Suppressor macrophage treated with lipopolysaccharide for 4 hours (primary cell): Measurements from ENCODE around the gene STARD13.

Experiments used
- DNase-seq: peaks from one replicate; pipeline ENCODE4 v3.0.0-alpha.2; 2020

Gene STARD13

GRCh38 chr13:33110713-33111413, 174.7 kb downstream of the STARD13 start:
- peak; percentile 47 for DNase-seq

DNA sequence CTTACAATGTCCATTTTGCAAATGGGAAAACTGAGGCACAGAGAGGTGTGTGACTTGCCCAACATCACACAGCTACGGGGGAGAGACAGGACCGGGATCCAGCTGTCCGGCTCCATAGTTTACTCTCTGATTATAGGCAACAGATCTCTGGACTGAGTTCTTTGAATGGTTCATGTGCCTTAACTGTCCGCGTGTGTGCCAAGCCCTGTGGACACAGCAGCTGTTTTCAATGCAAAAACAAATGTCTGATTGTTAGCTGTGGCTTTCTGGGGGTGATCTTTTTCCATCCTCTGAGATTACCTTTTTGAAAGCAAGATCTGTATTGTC, 175.2 kb downstream of the STARD13 start:
- no peak for DNase-seq

GRCh38 chr13:33109801-33110200, 175.8 kb downstream of the STARD13 start:
- DNase-seq: no peak

DNA sequence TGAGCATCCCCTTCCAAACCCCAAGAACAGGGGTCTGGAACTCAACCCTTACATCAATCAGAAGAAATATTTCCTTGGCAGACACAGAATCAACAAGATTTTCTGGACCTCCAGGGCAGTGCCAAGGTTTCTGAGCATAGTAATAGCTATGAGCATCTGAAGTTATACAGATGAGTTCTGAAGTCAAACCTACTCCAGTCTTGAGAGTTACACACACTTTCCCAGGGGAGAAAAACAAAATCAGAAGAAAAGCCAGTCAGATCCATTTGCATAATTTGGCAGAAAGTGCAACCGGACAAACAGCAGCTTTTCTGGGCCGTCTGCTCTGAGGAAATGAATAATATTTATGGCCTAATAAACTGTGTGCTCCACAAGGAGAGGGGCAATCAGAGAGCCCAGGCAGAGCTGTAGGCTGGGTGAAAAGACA, 176.3 kb downstream of the STARD13 start:
- no peak for DNase-seq

DNA sequence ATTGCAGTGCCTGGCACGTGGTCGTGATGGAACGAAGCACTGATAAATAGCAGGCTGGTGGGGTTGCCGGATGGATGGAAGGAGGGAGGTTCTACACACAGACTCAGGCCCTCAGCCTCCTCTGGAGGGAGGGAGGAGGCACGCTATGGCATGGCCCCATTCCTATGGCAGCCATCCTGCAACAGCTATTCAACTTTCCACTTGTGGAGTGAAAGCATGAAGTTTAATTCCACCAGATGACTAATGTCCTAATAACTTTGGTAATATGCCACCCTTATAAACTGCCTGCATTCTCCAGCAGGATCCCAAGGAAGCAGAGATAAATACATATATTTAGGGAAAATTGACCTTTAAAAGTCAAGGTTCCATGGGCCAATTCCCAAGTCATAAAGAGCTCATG, 176.9 kb downstream of the STARD13 start:
- no peak for DNase-seq

DNA sequence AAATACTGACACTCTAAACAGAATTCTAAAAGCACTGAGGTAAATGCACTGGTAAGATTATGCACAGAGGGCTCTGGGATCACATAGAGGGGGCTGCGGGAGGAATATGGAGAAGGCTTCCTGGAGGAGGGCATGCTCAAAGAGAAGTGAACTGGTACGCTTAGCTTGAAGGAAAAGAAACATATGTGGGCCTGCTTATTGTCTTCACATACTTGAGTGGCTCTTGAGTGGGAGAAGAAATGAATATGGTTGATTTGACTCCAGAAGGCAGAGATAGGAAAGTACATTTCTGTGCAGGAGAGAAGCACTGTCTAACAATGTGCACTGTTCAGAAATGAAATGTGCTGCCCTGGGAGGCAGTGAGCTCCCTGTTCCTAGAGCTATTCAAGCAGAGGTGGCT, 178.2 kb downstream of the STARD13 start:
- no peak for DNase-seq

GRCh38 chr13:33106656-33107360, 178.7 kb downstream of the STARD13 start:
- DNase-seq: no peak

DNA sequence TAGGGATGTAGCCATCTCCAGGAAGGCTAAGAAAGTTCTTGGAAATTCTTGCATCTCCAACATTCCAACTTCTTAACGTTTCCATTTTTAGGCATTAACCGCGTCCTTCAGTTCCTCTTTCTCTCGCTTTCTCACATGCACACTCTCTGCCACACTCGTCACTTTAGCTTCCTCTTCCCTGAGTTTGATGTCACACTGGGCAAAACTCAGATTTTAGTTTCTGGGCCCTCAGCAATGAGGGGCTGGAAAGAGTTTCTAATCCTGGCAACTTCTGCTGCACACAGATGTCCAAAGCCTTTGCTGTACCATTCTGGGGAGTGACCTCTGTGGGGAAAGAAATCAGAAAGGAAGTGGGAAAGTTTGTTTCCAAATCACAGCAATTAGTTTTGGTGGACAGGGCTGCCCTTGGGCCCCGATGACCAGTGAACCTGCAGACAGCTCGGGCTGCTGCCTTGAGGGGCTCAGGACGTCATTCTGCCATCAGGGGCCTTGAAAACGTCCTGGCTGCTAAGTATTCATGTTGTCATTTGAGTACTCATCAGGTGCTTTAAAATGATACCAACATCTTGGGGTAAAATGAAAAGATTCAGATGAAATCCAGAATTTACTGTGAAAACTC, 180.1 kb downstream of the STARD13 start:
- DNase-seq: peak; percentile 86

DNA sequence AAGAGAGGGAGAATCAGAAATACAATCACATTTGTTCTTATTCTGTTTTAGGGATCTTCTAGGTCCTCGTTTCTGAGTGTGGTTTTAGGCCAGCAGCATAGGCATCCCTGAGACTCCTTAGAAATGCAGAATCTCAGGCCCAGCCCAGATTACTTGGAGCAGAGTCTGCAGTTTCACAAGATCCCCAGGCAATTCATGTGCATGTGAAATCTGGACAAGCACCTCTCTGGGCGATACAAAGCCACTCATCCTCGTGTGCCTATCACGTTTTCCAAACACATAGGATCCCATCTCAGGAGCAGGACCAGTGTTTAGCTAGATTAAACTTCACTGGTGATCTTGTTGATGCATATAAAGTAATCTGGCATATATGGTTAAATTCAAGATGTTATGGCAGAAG, 182.1 kb downstream of the STARD13 start:
- DNase-seq: no peak

- DNase-seq: no peak
These were observed 183.7 kb downstream of the STARD13 start for GRCh38 chr13:33101835-33102234.

DNA sequence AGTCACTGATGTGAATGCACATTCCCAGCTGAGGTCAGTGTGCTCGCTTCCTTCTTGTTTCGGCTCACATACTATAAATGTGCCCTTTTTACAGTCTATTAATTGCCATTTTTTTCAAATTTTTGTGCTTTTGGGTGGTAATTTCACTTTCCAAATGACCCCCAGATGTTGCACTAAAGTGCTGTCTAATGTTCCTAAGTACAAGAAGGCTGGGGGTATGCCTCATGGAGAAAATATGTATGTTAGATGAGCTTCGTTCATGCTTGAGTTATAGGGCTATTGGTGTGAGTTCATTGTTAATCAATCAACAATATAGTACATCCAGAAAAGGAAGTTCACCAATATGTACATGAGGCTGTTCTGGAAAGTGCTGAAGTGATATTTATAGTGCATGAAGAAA, 184.7 kb downstream of the STARD13 start:
- no peak for DNase-seq

GRCh38 chr13:33099860-33100259, 185.7 kb downstream of the STARD13 start:
- DNase-seq: no peak

GRCh38 chr13:33096886-33097605, 188.5 kb downstream of the STARD13 start:
- no peak for DNase-seq

GRCh38 chr13:33092073-33092987, 193.2 kb downstream of the STARD13 start:
- DNase-seq: no peak

DNA sequence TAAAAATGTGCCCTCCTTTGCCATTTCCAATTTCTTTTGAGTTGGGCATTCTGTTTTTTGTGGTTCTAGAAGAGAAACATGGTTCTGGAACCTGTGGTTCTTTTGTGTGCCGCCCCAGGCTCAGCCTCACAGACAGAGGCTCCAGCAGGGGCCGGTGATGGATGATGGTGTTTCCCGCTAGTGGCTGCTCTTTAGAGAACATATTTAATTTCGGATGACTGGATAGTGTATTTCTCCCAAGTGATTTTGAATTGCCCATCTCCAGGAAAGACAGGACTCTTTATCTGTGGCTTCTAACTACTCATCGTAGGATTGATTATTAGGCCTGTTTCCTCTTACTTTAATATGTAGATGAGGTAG, 194.2 kb downstream of the STARD13 start:
- no peak for DNase-seq

- DNase-seq: no peak
These were observed 194.7 kb downstream of the STARD13 start for GRCh38 chr13:33090755-33091414.

DNA sequence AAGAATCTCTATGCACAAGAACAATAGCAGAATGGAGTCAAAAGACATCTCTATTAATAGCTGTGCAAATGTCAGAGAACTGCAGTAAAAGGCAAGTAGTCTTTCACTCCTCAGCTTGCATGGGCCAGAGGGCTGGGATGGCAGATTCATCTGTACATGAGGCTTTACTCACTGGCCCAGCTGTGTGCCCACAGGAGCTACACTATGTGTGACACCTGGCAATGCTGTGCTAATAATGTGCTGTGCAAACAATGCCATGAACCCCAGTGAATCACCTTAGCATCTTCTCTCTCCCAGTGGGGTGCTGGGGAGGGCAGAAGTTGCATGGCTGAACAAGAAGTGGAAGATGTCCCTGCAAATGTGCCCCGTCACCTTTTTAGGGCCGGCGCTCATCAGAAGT, 196.2 kb downstream of the STARD13 start:
- DNase-seq: no peak

GRCh38 chr13:33087790-33088189, 197.8 kb downstream of the STARD13 start:
- DNase-seq: no peak

DNA sequence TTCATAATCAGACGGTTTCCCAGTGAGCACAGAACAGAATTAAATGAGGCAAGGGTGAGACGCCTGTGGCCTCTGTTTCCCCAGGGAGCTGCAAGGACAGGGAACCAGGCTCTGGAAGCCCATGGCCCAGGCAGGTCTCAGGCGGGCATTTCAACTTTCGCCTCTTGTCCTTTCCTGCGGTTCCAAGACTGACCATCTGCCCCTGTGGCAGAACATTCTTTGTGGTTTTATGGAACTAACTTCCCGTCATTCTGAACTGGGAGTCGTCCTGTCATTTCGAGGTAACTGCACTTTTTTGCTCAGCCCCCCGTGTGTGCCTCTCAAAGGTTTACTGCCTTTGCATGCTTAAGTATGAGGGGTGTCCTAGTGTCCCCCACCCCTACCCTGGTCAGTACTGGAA, 198.5 kb downstream of the STARD13 start:
- DNase-seq: no peak

GRCh38 chr13:33083054-33083453, 202.5 kb downstream of the STARD13 start:
- DNase-seq: no peak

DNA sequence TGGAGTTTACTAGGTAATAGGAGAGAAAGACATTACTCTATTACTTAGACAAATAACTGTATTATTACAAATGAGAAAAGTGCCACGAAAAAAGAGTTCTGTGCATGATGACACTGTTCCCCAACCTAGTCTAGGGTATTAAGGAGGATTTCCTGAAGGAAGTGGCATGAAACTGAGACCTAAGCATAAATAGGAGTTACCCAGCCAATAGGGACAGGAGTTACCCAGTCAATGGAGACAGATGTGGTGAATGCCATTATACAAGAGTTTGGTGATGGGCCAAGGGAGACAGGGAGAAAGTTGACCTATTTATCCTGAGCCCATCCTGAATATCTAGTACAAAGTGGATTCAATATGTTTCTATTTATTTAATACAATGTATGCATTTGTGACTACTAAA, 203.9 kb downstream of the STARD13 start:
- no peak for DNase-seq

DNA sequence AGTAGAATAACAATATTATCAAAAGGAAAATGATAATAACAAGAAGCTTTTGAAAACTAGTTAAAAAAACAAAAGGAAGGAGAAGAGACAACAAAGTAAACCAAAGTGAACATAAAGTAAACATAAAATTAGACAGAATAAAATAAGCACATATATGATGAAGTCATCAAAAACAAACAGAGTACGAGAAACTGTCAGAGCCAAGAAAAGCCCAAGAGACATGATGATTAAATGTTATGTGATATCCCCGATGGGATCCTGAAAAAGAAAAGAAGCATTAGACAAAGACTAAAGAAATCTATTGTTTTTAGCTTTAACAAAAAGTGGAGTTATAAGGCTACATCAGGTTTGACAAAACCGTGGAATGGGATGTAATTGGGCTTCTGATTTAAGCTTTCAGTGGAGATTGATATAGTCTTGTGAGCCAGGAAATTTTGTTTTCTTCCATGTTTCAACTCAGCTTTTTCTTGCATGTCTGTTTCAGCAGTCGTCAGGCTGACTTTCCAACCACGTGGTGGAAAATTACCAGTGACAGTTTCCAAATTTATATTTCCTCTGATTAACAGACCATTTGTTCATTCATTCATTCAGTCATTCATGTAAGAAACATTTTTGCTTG, 204.5 kb downstream of the STARD13 start:
- no peak for DNase-seq
